ENCODE results near the gene CD99L2. TPM values are rescaled to one million over a fixed set of nuclear protein-coding genes. Genes with fewer than 3 reads are reported as not detected.

CD99L2 gene
- total RNA-seq, 1 experiment from 2014 or later = 7.3 TPM

- Histone ChIP-seq H3K4me1 (ENCODE audit: insufficient read depth, low read length) (no peaks in the 10 kb centered on the region), H2AFZ (ENCODE audit: low read length) (no peak overlapping the region), H2BK20ac (ENCODE audit: low read depth, low read length, poor library complexity, severe bottlenecking) (no peak overlapping the region), H4K91ac (ENCODE audit: insufficient read length, low read depth, low read length) (no peak overlapping the region), H3K4me2 (ENCODE audit: insufficient read depth, insufficient read length, low read length) (no peak overlapping the region), H3K27ac (ENCODE audit: insufficient read length, low read depth, low read length) (no peak overlapping the region), H4K8ac (replicated peaks; ENCODE audit: insufficient read length, low read depth, low read length) (no peak overlapping the region), H4K5ac (ENCODE audit: insufficient read length, low read depth, low read length) (no peak overlapping the region), H2BK12ac (ENCODE audit: insufficient read length, low read depth, low read length) (no peak overlapping the region), H3K27me3 (ENCODE audit: insufficient read depth, low read length) (no peaks in the 10 kb centered on the region), H3K9ac (ENCODE audit: extremely low read depth, insufficient read length, low read length) (no peak overlapping the region), H3K4ac (ENCODE audit: low read depth, low read length) (no peak overlapping the region), H2BK120ac (ENCODE audit: low read depth, low read length, poor library complexity, severe bottlenecking) (no peak overlapping the region), H3T11ph (ENCODE audit: low read length) (no peak overlapping the region), H3K18ac (ENCODE audit: insufficient read length, low read depth, low read length) (no peak overlapping the region), H3K79me1 (ENCODE audit: insufficient read depth, low read depth, low read length, poor library complexity, severe bottlenecking) (no peaks in the 10 kb centered on the region), H3K23ac (ENCODE audit: insufficient read length, low read depth, low read length) (no peak overlapping the region), H2BK5ac (ENCODE audit: insufficient read length, low read length) (no peak overlapping the region), H3K79me2 (ENCODE audit: insufficient read depth, low read length) (no peaks in the 10 kb centered on the region; the same call in 1 of the 2 replicates), H3K14ac (ENCODE audit: insufficient read depth, low read length) (no peak overlapping the region), H3K9me3 (ENCODE audit: control insufficient read depth, low read depth, low read length) (no peaks in the 10 kb centered on the region), H4K20me1 (ENCODE audit: control insufficient read depth, insufficient read depth, insufficient read length) (no peaks in the 10 kb centered on the region), H2BK15ac (ENCODE audit: low read depth, low read length) (no peak overlapping the region), H3K56ac (ENCODE audit: insufficient read length, low read depth, low read length) (no peak overlapping the region), H2AK5ac (ENCODE audit: insufficient read length, low read length) (no peak overlapping the region), H3K23me2 (ENCODE audit: insufficient read length, low read depth, low read length, poor library complexity, severe bottlenecking) (no peaks in the 10 kb centered on the region)
- DNase-seq = no peak
- no peaks in the 10 kb centered on the region for H3K4me1 Mint-ChIP-seq
- peaks cover 8 to 14% (median 10%) of the 10 kb centered on the region in 3 experiments; a peak in 6 of 7 replicates for H3K36me3 Mint-ChIP-seq (ENCODE audit: insufficient read depth in 1 of 3, low read depth in 3 of 3)
- no peaks in the 10 kb centered on the region; the same call in 1 of the 2 replicates for H3K27me3 Mint-ChIP-seq (ENCODE audit: low read depth)
- H3K27ac Mint-ChIP-seq = no peak overlapping the region
- H3K4me3 Mint-ChIP-seq = no peak overlapping the region
- no CpG with 5 or more reads among the region's 1 CpG for WGBS (ENCODE audit: extremely low coverage, insufficient read length, low lambda C conversion rate)
- no peak for TF ChIP-seq CTCF (conservative IDR thresholded peaks at IDR 0.05)
- H3K9me3 Mint-ChIP-seq = peaks cover 36 to 65% of the 10 kb centered on the region in 2 experiments
Observed at GRCh38 chrX:150806827-150807226, 91.6 kb downstream of the CD99L2 start.
